PC-3 (cell line): ENCODE measurements around the gene OMP. TPM values are rescaled to one million over a fixed set of nuclear protein-coding genes. Genes with fewer than 3 reads are reported as not detected.

Experiments used
- ATAC-seq: fragments of 200-7000 bp; cut with Tn5 transposase; 2 replicates; pipeline ENCODE4 v1.9.1; 2020; ENCODE audit warnings: mild to moderate bottlenecking, moderate library complexity
- BruUV-seq: library from RNA; stranded (reverse); fragments of 400-500 nt; replicated peaks from 2 replicates; lab custom pipeline; 2021; lab: Mats Ljungman, UMichigan
- CTCF ChIA-PET: fragments of 300-600 bp; sonication (Branson Sonifier 250); formaldehyde crosslinking; loops from one replicate; lab custom pipeline; 2022; ENCODE audit warnings: antibody characterized with exemption; lab: Charles Lee
- POLR2A ChIA-PET: fragments of 300-600 bp; sonication (Branson Sonifier 250); formaldehyde crosslinking; loops from one replicate; lab custom pipeline; 2022; ENCODE audit warnings: antibody characterized with exemption; ENCODE audit not compliant: unreplicated experiment; lab: Charles Lee
- DNase-seq: peaks from one replicate; pipeline ENCODE4 v3.0.0-alpha.2; 2015
- H2AFZ ChIP-seq: fragments of 300-600 bp; sonication (generic); 2 replicates; pipeline ENCODE4 v1.6.0; 2016; ENCODE audit warnings: antibody characterized with exemption, low read length
- H3F3A ChIP-seq: fragments of 300-600 bp; sonication (generic); one replicate; pipeline ENCODE4 v1.6.0; 2017; ENCODE audit warnings: antibody characterized with exemption, low read length, control low read depth, mild to moderate bottlenecking; ENCODE audit not compliant: unreplicated experiment
- H3K27ac ChIP-seq: fragments of 300-600 bp; sonication (generic); 2 replicates; pipeline ENCODE4 v1.5.1; 2016; ENCODE audit warnings: mild to moderate bottlenecking, low read length
- H3K27me3 ChIP-seq: fragments of 300-600 bp; sonication (generic); 2 replicates; pipeline ENCODE4 v1.6.1; 2016; ENCODE audit warnings: low read length, mixed read lengths
- H3K36me3 ChIP-seq: fragments of 300-600 bp; sonication (generic); 2 replicates; pipeline ENCODE4 v1.6.1; 2016; ENCODE audit warnings: low read depth, mixed run types, low read length, mixed read lengths
- H3K4me1 ChIP-seq: fragments of 300-600 bp; sonication (generic); 2 replicates; pipeline ENCODE4 v1.5.1; 2016; ENCODE audit warnings: low read length; ENCODE audit not compliant: insufficient read depth
- H3K4me2 ChIP-seq: fragments of 300-600 bp; sonication (generic); 2 replicates; pipeline ENCODE4 v1.6.0; 2016; ENCODE audit warnings: low read length
- H3K4me3 ChIP-seq: fragments of 300-600 bp; sonication (generic); 2 replicates; pipeline ENCODE4 v1.5.1; 2016; ENCODE audit warnings: mild to moderate bottlenecking, low read length, mixed read lengths
- H3K79me2 ChIP-seq: fragments of 300-600 bp; sonication (generic); 2 replicates; pipeline ENCODE4 v1.6.1; 2017; ENCODE audit warnings: low read length, mixed read lengths
- H3K9ac ChIP-seq: fragments of 300-600 bp; sonication (generic); 2 replicates; pipeline ENCODE4 v1.6.0; 2016; ENCODE audit warnings: mild to moderate bottlenecking, low read length
- H3K9me2 ChIP-seq: fragments of 300-600 bp; sonication (generic); replicated peaks from 2 replicates; pipeline ENCODE4 v1.6.1; 2016; ENCODE audit warnings: mixed run types, low read length, mixed read lengths
- H3K9me3 ChIP-seq: fragments of 300-600 bp; sonication (generic); 2 replicates; pipeline ENCODE4 v1.6.1; 2016; ENCODE audit warnings: low read length, mixed read lengths
- H4K20me1 ChIP-seq: fragments of 300-600 bp; sonication (generic); 2 replicates; pipeline ENCODE4 v1.6.1; 2016; ENCODE audit warnings: low read length, mixed read lengths
- EZH2 ChIP-seq: fragments of 300-600 bp; sonication (generic); IDR thresholded peaks from one replicate; pipeline ENCODE4 v1.6.1; 2017; ENCODE audit warnings: antibody characterized with exemption, mild to moderate bottlenecking, low read length; ENCODE audit not compliant: unreplicated experiment
- EZH2phosphoT487 ChIP-seq: fragments of 300-600 bp; sonication (generic); IDR thresholded peaks from 2 replicates; pipeline ENCODE4 v1.6.1; 2018; ENCODE audit warnings: mild to moderate bottlenecking, antibody characterized with exemption, low read length, borderline replicate concordance
- intact Hi-C: fragments of 100-400 bp; cut with micrococcal nuclease; formaldehyde crosslinking; loops from 2 replicates; pipeline ENCODE4 v1.9.0; 2023
- total RNA-seq: library from RNA; depleted of rRNA; stranded (reverse); fragments of >200 nt; gene quantifications from 2 replicates; pipeline ENCODE4 v1.2.3, GENCODE V29; 2014
- TF ChIP-seq, protein P1 (sequence below): fragments of 300-600 bp; sonication (generic); conservative IDR thresholded peaks from 2 replicates; pipeline ENCODE4 v1.5.1; 2017; ENCODE audit warnings: antibody characterized with exemption, low read depth, mild to moderate bottlenecking, low read length

Gene OMP
- total RNA-seq, 1 experiment from 2014 or later = not detected

DNA sequence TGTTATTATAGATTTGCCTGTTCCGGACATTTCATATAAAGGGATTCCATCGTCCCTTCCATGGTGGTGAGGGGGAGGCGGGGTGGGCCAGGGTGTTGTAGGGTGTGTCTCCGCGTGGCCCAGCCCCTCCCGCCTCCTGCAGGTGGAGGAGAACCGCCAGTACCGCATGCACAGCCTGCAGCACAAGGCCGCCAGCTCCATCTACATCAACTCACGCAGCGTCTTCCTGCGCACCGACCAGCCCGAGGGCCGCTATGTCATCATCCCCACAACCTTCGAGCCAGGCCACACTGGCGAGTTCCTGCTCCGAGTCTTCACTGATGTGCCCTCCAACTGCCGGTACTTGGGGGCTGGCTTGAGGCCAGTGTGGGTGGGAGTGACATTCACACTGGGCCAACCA is 17.9 kb downstream of the OMP start:
- Histone ChIP-seq H4K20me1 (no peaks in the 10 kb centered on the region), H3K9me3 (no peaks in the 10 kb centered on the region), H3K4me3 (no peak overlapping the region), H3K9me2 (no peaks in the 10 kb centered on the region), H3F3A (no peaks in the 10 kb centered on the region), H3K4me2 (no peak overlapping the region), H3K9ac (no peak overlapping the region), H3K4me1 (no peaks in the 10 kb centered on the region), H3K79me2 (no peaks in the 10 kb centered on the region), H3K36me3 (no peaks in the 10 kb centered on the region), H2AFZ (no peak overlapping the region), H3K27me3 (no peaks in the 10 kb centered on the region), H3K27ac (no peak overlapping the region)
- CTCF ChIA-PET = no interaction called here
- no peak for TF ChIP-seq EZH2phosphoT487
- TF ChIP-seq EZH2 = no peak
- TF ChIP-seq, protein P1, sequence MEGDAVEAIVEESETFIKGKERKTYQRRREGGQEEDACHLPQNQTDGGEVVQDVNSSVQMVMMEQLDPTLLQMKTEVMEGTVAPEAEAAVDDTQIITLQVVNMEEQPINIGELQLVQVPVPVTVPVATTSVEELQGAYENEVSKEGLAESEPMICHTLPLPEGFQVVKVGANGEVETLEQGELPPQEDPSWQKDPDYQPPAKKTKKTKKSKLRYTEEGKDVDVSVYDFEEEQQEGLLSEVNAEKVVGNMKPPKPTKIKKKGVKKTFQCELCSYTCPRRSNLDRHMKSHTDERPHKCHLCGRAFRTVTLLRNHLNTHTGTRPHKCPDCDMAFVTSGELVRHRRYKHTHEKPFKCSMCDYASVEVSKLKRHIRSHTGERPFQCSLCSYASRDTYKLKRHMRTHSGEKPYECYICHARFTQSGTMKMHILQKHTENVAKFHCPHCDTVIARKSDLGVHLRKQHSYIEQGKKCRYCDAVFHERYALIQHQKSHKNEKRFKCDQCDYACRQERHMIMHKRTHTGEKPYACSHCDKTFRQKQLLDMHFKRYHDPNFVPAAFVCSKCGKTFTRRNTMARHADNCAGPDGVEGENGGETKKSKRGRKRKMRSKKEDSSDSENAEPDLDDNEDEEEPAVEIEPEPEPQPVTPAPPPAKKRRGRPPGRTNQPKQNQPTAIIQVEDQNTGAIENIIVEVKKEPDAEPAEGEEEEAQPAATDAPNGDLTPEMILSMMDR = no peak
- no peak for ATAC-seq
- intact Hi-C loops = no loop called here
- no TSS peak for BruUV-seq
- POLR2A ChIA-PET = no interaction called here
- no peak for DNase-seq

DNA sequence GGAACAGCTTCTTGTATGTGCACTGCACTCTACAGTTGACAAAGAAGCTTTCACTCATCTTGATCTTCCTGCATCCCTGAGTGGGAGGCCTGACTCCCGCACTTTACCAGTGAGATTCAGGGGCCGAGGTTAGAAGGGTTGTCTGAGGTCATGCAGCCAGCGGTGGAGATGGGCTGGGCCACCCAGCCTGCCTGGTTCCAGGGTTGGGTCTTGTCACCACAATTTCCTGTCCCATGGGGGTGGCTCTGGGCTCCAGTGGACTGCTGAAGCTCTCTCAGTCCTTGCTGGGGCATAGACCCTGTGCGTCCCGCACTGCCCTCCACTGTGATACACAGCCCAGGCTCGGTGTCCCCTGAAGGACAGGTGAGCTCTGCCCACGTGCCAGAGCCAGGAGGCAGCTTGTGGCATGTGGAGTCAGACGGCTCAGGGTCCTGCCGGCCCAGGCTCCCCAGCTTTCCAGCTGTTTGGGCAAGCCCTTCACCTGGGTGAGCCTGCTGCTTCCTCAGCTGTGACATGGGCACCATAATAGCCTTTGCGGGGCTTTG is 18.5 kb downstream of the OMP start:
- H3K4me2 ChIP-seq = no peak overlapping the region

More for the DNA sequence above, 18.5 kb downstream of the OMP start:
- no TSS peak for BruUV-seq
- Histone ChIP-seq H2AFZ (no peak overlapping the region), H3K9me3 (no peaks in the 10 kb centered on the region), H3K27me3 (no peaks in the 10 kb centered on the region), H3K4me1 (no peaks in the 10 kb centered on the region), H3K4me3 (no peak overlapping the region), H3K9me2 (no peaks in the 10 kb centered on the region), H3K27ac (no peak overlapping the region), H3F3A (no peaks in the 10 kb centered on the region), H3K79me2 (no peaks in the 10 kb centered on the region), H4K20me1 (no peaks in the 10 kb centered on the region), H3K9ac (no peak overlapping the region), H3K36me3 (no peaks in the 10 kb centered on the region)
- ATAC-seq (no peak), DNase-seq (no peak)
- TF ChIP-seq EZH2phosphoT487 = no peak
- TF ChIP-seq, protein P1 = no peak
- intact Hi-C loops = no loop called here
- ChIA-PET CTCF (interaction anchor here (0.6 kb wide), 1 partner anchor 125 kb away, joined by 3 read pairs; no protein-coding TSS in a partner anchor), POLR2A (no interaction called here)
